HepG2 (cell line): ENCODE data around the gene MYH15. TPM values are rescaled to one million over a fixed set of nuclear protein-coding genes. Genes with fewer than 3 reads are reported as not detected.

Source experiments
- ATAC-seq: fragments of 200-7000 bp; cut with Tn5 transposase; 3 replicates; pipeline ENCODE4 v1.9.1; 2020; ENCODE audit warnings: mild to moderate bottlenecking, moderate library complexity
- BruUV-seq: library from RNA; stranded (reverse); fragments of 400-500 nt; replicated peaks from 2 replicates; lab custom pipeline; 2021; lab: Mats Ljungman, UMichigan
- CTCF ChIA-PET: fragments of 300-600 bp; formaldehyde crosslinking; extraction: SDS; loops from one replicate; lab custom pipeline; 2021; ENCODE audit warnings: low total read pairs, inconsistent platforms, low intra/inter-chr PET ratio; lab: Yijun Ruan, JAX
- POLR2A ChIA-PET: fragments of 350-600 bp; sonication (Branson Sonifier 250); formaldehyde crosslinking; loops from one replicate; lab custom pipeline; 2020; ENCODE audit warnings: antibody characterized with exemption, inconsistent platforms; lab: Yijun Ruan, JAX
- DNase-seq: peaks from one replicate; pipeline ENCODE4 v3.0.0-alpha.2; 2015; ENCODE audit warnings: low spot score
- FAIRE-seq: peaks from 3 replicates; lab custom pipeline; 2011; peaks lifted over from hg19 to GRCh38; lab: Jason Lieb, UNC
- H2AFZ ChIP-seq: one replicate; pipeline ENCODE4 v1.6.1; 2011; ENCODE audit warnings: low read length, inconsistent platforms
- H3K27ac ChIP-seq: fragments of 300-600 bp; 3 replicates; pipeline ENCODE4 v1.8.0; 2011; ENCODE audit warnings: mixed run types, mild to moderate bottlenecking, mixed read lengths, low read length, inconsistent platforms; ENCODE audit not compliant: insufficient read depth; ENCODE audit errors: extremely low read length
- H3K27me3 ChIP-seq, 2 experiments: fragments of 200-600 bp in 1 of 2; 2 replicates in 1 of 2; 3 replicates in 1 of 2; pipeline versions ENCODE4 v1.6.0 to v1.8.0; 2011; ENCODE audit warnings: low read length in 2 of 2, mild to moderate bottlenecking in 2 of 2, moderate library complexity in 2 of 2, inconsistent platforms in 1 of 2; ENCODE audit not compliant: insufficient read depth in 2 of 2, control insufficient read depth in 1 of 2
- H3K36me3 ChIP-seq, 2 experiments: fragments of 200-600 bp in 1 of 2; replicated peaks in 1 of 2; 2 replicates in 1 of 2; 3 replicates in 1 of 2; pipeline versions ENCODE4 v1.5.1 to v1.8.0; 2011; ENCODE audit warnings: low read length in 2 of 2, inconsistent platforms in 1 of 2; ENCODE audit not compliant: insufficient read depth in 2 of 2, control insufficient read depth in 1 of 2
- H3K4me1 ChIP-seq: 2 replicates; pipeline ENCODE4 v1.5.1; 2012; ENCODE audit warnings: low read length, inconsistent platforms; ENCODE audit not compliant: insufficient read depth
- H3K4me2 ChIP-seq: 2 replicates; pipeline ENCODE4 v1.6.0; 2011; ENCODE audit warnings: low read depth, low read length, inconsistent platforms
- H3K4me3 ChIP-seq, 3 experiments: fragments of 200-600 bp in 1 of 3; sonication (generic), shearing (Covaris generic) in 1 of 3; replicated peaks in 1 of 3; 2 replicates each; pipeline ENCODE4 v1.5.1; 2011 to 2016; ENCODE audit warnings: low read length in 3 of 3, inconsistent platforms in 2 of 3, low read depth in 2 of 3, mild to moderate bottlenecking in 2 of 3, control low read depth in 1 of 3, mixed read lengths in 1 of 3; ENCODE audit not compliant: insufficient read depth in 1 of 3
- H3K79me2 ChIP-seq: one replicate; pipeline ENCODE4 v1.6.1; 2011; ENCODE audit warnings: low read length, inconsistent platforms; ENCODE audit not compliant: insufficient read depth
- H3K9ac ChIP-seq: 2 replicates; pipeline ENCODE4 v1.6.0; 2011; ENCODE audit warnings: mild to moderate bottlenecking, low read depth, low read length, inconsistent platforms; ENCODE audit not compliant: insufficient read depth
- H3K9me3 ChIP-seq: 2 replicates; pipeline ENCODE4 v1.5.1; 2012; ENCODE audit warnings: mild to moderate bottlenecking, low read length
- H4K20me1 ChIP-seq: 2 replicates; pipeline ENCODE4 v1.6.0; 2011; ENCODE audit warnings: inconsistent platforms, mild to moderate bottlenecking, low read length, moderate library complexity; ENCODE audit not compliant: insufficient read depth
- ATF7-NPFF ChIP-seq: sonication (generic); formaldehyde crosslinking; IDR thresholded peaks from 2 replicates; pipeline ENCODE4 v1.8.1; 2023; ENCODE audit warnings: mild to moderate bottlenecking, low read depth, missing genetic modification reagents, moderate library complexity
- CBX2 ChIP-seq, 2 experiments: fragments of 200-600 bp in 1 of 2; sonication (generic); formaldehyde crosslinking in 1 of 2; IDR thresholded peaks; 2 replicates each; pipeline versions ENCODE4 v1.7.0 to v1.8.1; 2018 to 2022; ENCODE audit warnings: low read depth in 2 of 2, low read length in 1 of 2, mild to moderate bottlenecking in 1 of 2, missing genetic modification reagents in 1 of 2
- FOXC1 ChIP-seq: sonication (generic); formaldehyde crosslinking; IDR thresholded peaks from 2 replicates; pipeline ENCODE4 v1.8.0; 2022; ENCODE audit warnings: mild to moderate bottlenecking, missing genetic modification reagents, borderline replicate concordance
- HNRNPLL ChIP-seq: fragments of 200-400 bp; formaldehyde crosslinking; IDR thresholded peaks from 2 replicates; pipeline ENCODE4 v1.6.1; 2017; ENCODE audit warnings: mild to moderate bottlenecking, low read depth, low read length; ENCODE audit not compliant: poor library complexity, severe bottlenecking
- RXRA ChIP-seq: sonication (generic); formaldehyde crosslinking; IDR thresholded peaks from 2 replicates; pipeline ENCODE4 v1.5.1; 2020; ENCODE audit warnings: missing genetic modification reagents
- ZNF720 ChIP-seq: sonication (generic); formaldehyde crosslinking; IDR thresholded peaks from 2 replicates; pipeline ENCODE4 v1.4.0; 2020; ENCODE audit warnings: missing genetic modification reagents
- ZNF724P ChIP-seq: sonication (generic); formaldehyde crosslinking; IDR thresholded peaks from 2 replicates; pipeline ENCODE4 v1.8.0; 2022; ENCODE audit warnings: missing genetic modification reagents, borderline replicate concordance
- ZNF790 ChIP-seq: sonication (generic); formaldehyde crosslinking; IDR thresholded peaks from 2 replicates; pipeline ENCODE4 v1.8.0; 2022; ENCODE audit warnings: missing genetic modification reagents, mild to moderate bottlenecking, borderline replicate concordance
- whole genome bisulfite sequencing: methylation state at CpG from one replicate; pipeline ENCODE4 v1.1.6; 2017; ENCODE audit warnings: low lambda C conversion rate; 5-methylcytosine and 5-hydroxymethylcytosine counted together
- in situ Hi-C: cut with HindIII; loops from 2 replicates; pipeline ENCODE4 v1.10.0; 2017; ENCODE audit warnings: low pct_unique_long_range_greater_than_20kb; ENCODE audit not compliant: extremely low pct_ligation_motif_present
- intact Hi-C: fragments of 100-400 bp; cut with micrococcal nuclease; formaldehyde crosslinking; loops from one replicate; pipeline ENCODE4 v1.10.0; 2022; ENCODE audit not compliant: unreplicated experiment
- polyA plus RNA-seq, 8 experiments: library from polyadenylated mRNA; depleted of rRNA in 3 of 8; stranded (reverse) in 7 of 8; unstranded in 1 of 8; fragments of >200 nt; fragmentation: Illumina TruSeq in 4 of 8; extraction: Trizol in 4 of 8; gene quantifications; 2 replicates each; pipeline versions ENCODE4 v1.2.1 to v1.2.3, GENCODE V29; 2011 to 2016; ENCODE audit warnings: low read depth in 4 of 8, missing spikeins in 1 of 8, mixed read lengths in 1 of 8; ENCODE audit not compliant: insufficient read depth in 1 of 8
- total RNA-seq, 5 experiments: library from RNA; depleted of rRNA; stranded (reverse); fragments of >200 nt; fragmentation: Illumina TruSeq; extraction: Trizol; gene quantifications; 2 replicates each; pipeline ENCODE4 v1.2.3, GENCODE V29; 2016; ENCODE audit warnings: low read depth in 1 of 5

The MYH15 gene
- total and polyA plus RNA-seq, 2 of the 13 experiments (the other 11 are each of a cell fraction or from before 2014, with no cell fraction given) = 0.03 to 0.09 TPM

GRCh38 chr3:108475220-108475782 is 35.1 kb downstream of the MYH15 start:
- Histone ChIP-seq H3K9ac (no peak overlapping the region), H2AFZ (no peak overlapping the region), H3K27me3 (no peaks in the 10 kb centered on the region; a peak in 1 of 5 replicates), H3K27ac (no peak overlapping the region), H3K9me3 (no peaks in the 10 kb centered on the region), H3K4me1 (no peaks in the 10 kb centered on the region), H3K79me2 (no peaks in the 10 kb centered on the region), H3K4me3 (no peak overlapping the region), H3K4me2 (no peak overlapping the region), H3K36me3 (no peaks in the 10 kb centered on the region), H4K20me1 (no peaks in the 10 kb centered on the region)
- no peak for DNase-seq
- intact Hi-C loops (loop anchor here (10.0 kb wide), 1 partner anchor 380 kb away; the partner anchor contains the start of gene CD47), in situ Hi-C loops (no loop called here)
- ChIA-PET POLR2A (no interaction called here), CTCF (no interaction called here)
- FAIRE-seq = no peak
- no peak for TF ChIP-seq RXRA (CRISPR knock-in tag)
- no peak for TF ChIP-seq ZNF724P (CRISPR knock-in tag)
- no peak for TF ChIP-seq FOXC1 (CRISPR knock-in tag)
- no peak for TF ChIP-seq HNRNPLL
- no TSS peak for BruUV-seq
- ATAC-seq = no peak
- 0% methylated on average over 1 of the region's 1 CpG for WGBS

GRCh38 chr3:108474581-108474980 is 35.8 kb downstream of the MYH15 start:
- no peak for DNase-seq
- H3K36me3 ChIP-seq = no peaks in the 10 kb centered on the region
- CTCF ChIA-PET = no interaction called here
- H3K4me3 ChIP-seq = no peak overlapping the region
- no peaks in the 10 kb centered on the region for H3K4me1 ChIP-seq
- no peaks in the 10 kb centered on the region; a peak in 1 of 5 replicates for H3K27me3 ChIP-seq
- no peak overlapping the region for H2AFZ ChIP-seq
- TF ChIP-seq ZNF720 (CRISPR knock-in tag) (no peak), ZNF790 (CRISPR knock-in tag) (no peak), CBX2 (IDR thresholded peaks at IDR 0.05; ENCODE audit: low read depth, low read length) (no peak), CBX2 (CRISPR knock-in tag; IDR thresholded peaks at IDR 0.05; ENCODE audit: low read depth) (no peak), ATF7-NPFF (CRISPR knock-in tag) (no peak)
- TF ChIP-seq, all 625 proteins: peak for 0
- no TSS peak for BruUV-seq
- Histone ChIP-seq H3K27ac (no peak overlapping the region), H3K9ac (no peak overlapping the region), H3K4me2 (no peak overlapping the region), H4K20me1 (no peaks in the 10 kb centered on the region), H3K79me2 (no peaks in the 10 kb centered on the region), H3K9me3 (no peaks in the 10 kb centered on the region)
- FAIRE-seq = no peak
- POLR2A ChIA-PET = no interaction called here
- in situ Hi-C loops (no loop called here), intact Hi-C loops (loop anchor here (10.0 kb wide), 1 partner anchor 380 kb away; the partner anchor contains the start of gene CD47)
- WGBS = 41% methylated on average over 3 of the region's 3 CpGs
- no peak for ATAC-seq
